OCI-LY3 (cell line): ENCODE data around the gene PLA2G6.

ENCODE experiments used
- H2AFZ ChIP-seq: fragments of 200-600, 300-600 bp; shearing (Covaris generic); 2 replicates; pipeline ENCODE4 v1.6.0; 2014; ENCODE audit warnings: antibody characterized with exemption, low read depth, low read length
- H3K27ac ChIP-seq: fragments of 200-600, 300-600 bp; sonication (generic); 2 replicates; pipeline ENCODE4 v1.5.1; 2014; ENCODE audit warnings: mild to moderate bottlenecking, low read length, moderate library complexity, mixed read lengths
- H3K27me3 ChIP-seq: fragments of 200-600, 300-600 bp; sonication (generic); 2 replicates; pipeline ENCODE4 v1.6.1; 2014; ENCODE audit warnings: low read depth, low read length, mixed read lengths
- H3K36me3 ChIP-seq: fragments of 200-600, 300-600 bp; sonication (generic); replicated peaks from 2 replicates; pipeline ENCODE3; 2014; ENCODE audit warnings: low read depth, low read length, mixed read lengths
- H3K4me1 ChIP-seq: fragments of 300-600, 200-600 bp; sonication (generic); 2 replicates; pipeline ENCODE4 v1.6.1; 2014; ENCODE audit warnings: low read length, mixed read lengths
- H3K4me2 ChIP-seq: fragments of 200-600, 300-600 bp; sonication (generic); 2 replicates; pipeline ENCODE4 v1.6.1; 2014; ENCODE audit warnings: low read length, mixed read lengths
- H3K4me3 ChIP-seq: fragments of 300-600, 200-600 bp; sonication (generic); 2 replicates; pipeline ENCODE4 v1.5.1; 2014; ENCODE audit warnings: antibody characterized with exemption, mild to moderate bottlenecking, low read length, moderate library complexity
- H3K79me2 ChIP-seq: fragments of 300-600, 200-600 bp; shearing (Covaris generic); 2 replicates; pipeline ENCODE4 v1.6.1; 2014; ENCODE audit warnings: mild to moderate bottlenecking, low read length, mixed read lengths
- H3K9ac ChIP-seq: fragments of 300-600, 200-600 bp; shearing (Covaris generic); 2 replicates; pipeline ENCODE4 v1.6.0; 2014; ENCODE audit warnings: mild to moderate bottlenecking, low read length, moderate library complexity
- H3K9me3 ChIP-seq: fragments of 200-600, 300-600 bp; shearing (Covaris generic); 2 replicates; pipeline ENCODE4 v1.6.1; 2014; ENCODE audit warnings: low read length, mixed read lengths; ENCODE audit not compliant: insufficient read depth
- H4K20me1 ChIP-seq: fragments of 200-600, 300-600 bp; sonication (generic); 2 replicates; pipeline ENCODE4 v1.6.1; 2016; ENCODE audit warnings: low read length, mixed read lengths; ENCODE audit not compliant: insufficient read depth
- CTCF ChIP-seq: fragments of 200-600, 300-600 bp; sonication (generic); IDR thresholded peaks from 2 replicates; pipeline ENCODE4 v1.5.1; 2014; ENCODE audit warnings: antibody characterized with exemption, low read length, low read depth
- EZH2phosphoT487 ChIP-seq: fragments of 200-600 bp; shearing (Covaris generic); IDR thresholded peaks from 2 replicates; pipeline ENCODE4 v1.6.1; 2018; ENCODE audit warnings: antibody characterized with exemption, mixed run types, low read depth

Gene PLA2G6

GRCh38 chr22:38107692-38108515, 73.7 kb downstream of the PLA2G6 start:
- no peaks in the 10 kb centered on the region for H3K9me3 ChIP-seq
- no peak overlapping the region for H3K9ac ChIP-seq
- no peaks in the 10 kb centered on the region for H4K20me1 ChIP-seq
- no peak overlapping the region for H3K4me2 ChIP-seq
- no peaks in the 10 kb centered on the region for H3K27me3 ChIP-seq
- H3K36me3 ChIP-seq, result no peaks in the 10 kb centered on the region
- H3K79me2 ChIP-seq, result no peaks in the 10 kb centered on the region
- TF ChIP-seq CTCF (no peak), EZH2phosphoT487 (no peak)
- H2AFZ ChIP-seq, result no peak overlapping the region
- no peak overlapping the region for H3K4me3 ChIP-seq
- no peak overlapping the region for H3K27ac ChIP-seq
- H3K4me1 ChIP-seq, result peaks cover 6% of the 10 kb centered on the region

GRCh38 chr22:38106814-38107578, 74.6 kb downstream of the PLA2G6 start:
- TF ChIP-seq EZH2phosphoT487 (no peak), CTCF (no peak)
- Histone ChIP-seq H2AFZ (no peak overlapping the region), H3K27me3 (no peaks in the 10 kb centered on the region), H3K36me3 (no peaks in the 10 kb centered on the region), H3K27ac (no peak overlapping the region), H3K4me3 (no peak overlapping the region), H3K79me2 (no peaks in the 10 kb centered on the region), H4K20me1 (no peaks in the 10 kb centered on the region), H3K9ac (no peak overlapping the region), H3K4me1 (peaks cover 6% of the 10 kb centered on the region), H3K9me3 (no peaks in the 10 kb centered on the region), H3K4me2 (no peak overlapping the region)

GRCh38 chr22:38104084-38104483, 77.5 kb downstream of the PLA2G6 start:
- Histone ChIP-seq H3K27me3 (no peaks in the 10 kb centered on the region), H3K4me1 (peaks cover 6% of the 10 kb centered on the region), H2AFZ (no peak overlapping the region), H3K9ac (no peak overlapping the region), H3K4me2 (no peak overlapping the region), H3K4me3 (no peak overlapping the region), H3K9me3 (no peaks in the 10 kb centered on the region), H3K36me3 (no peaks in the 10 kb centered on the region), H3K79me2 (no peaks in the 10 kb centered on the region), H3K27ac (no peak overlapping the region), H4K20me1 (no peaks in the 10 kb centered on the region)
- TF ChIP-seq CTCF (peak; percentile 39), EZH2phosphoT487 (no peak)

- Histone ChIP-seq H2AFZ (no peak overlapping the region), H3K4me2 (no peak overlapping the region), H3K27me3 (no peaks in the 10 kb centered on the region), H3K4me3 (no peak overlapping the region), H3K27ac (no peak overlapping the region), H3K9ac (no peak overlapping the region), H4K20me1 (no peaks in the 10 kb centered on the region), H3K4me1 (peaks cover 6% of the 10 kb centered on the region), H3K36me3 (no peaks in the 10 kb centered on the region), H3K79me2 (no peaks in the 10 kb centered on the region), H3K9me3 (no peaks in the 10 kb centered on the region)
- TF ChIP-seq CTCF, result no peak
- TF ChIP-seq EZH2phosphoT487, result no peak
Measured at GRCh38 chr22:38103641-38104040, 78.0 kb downstream of the PLA2G6 start.
